VCaP (cell line): ENCODE results near the gene FBN2.

Experiments used
- H3K27ac ChIP-seq: fragments of 450-650 bp; 2 replicates; pipeline ENCODE4 v1.5.1; 2017
- TF ChIP-seq, protein P1 (sequence below): fragments of 450-650 bp; conservative IDR thresholded peaks from 2 replicates; pipeline ENCODE4 v1.5.1; 2017; ENCODE audit warnings: mild to moderate bottlenecking, moderate library complexity

FBN2 gene

GRCh38 chr5:128357226-128357625, 180.8 kb downstream of the FBN2 start:
- no peak overlapping the region for H3K27ac ChIP-seq
- TF ChIP-seq, protein P1, sequence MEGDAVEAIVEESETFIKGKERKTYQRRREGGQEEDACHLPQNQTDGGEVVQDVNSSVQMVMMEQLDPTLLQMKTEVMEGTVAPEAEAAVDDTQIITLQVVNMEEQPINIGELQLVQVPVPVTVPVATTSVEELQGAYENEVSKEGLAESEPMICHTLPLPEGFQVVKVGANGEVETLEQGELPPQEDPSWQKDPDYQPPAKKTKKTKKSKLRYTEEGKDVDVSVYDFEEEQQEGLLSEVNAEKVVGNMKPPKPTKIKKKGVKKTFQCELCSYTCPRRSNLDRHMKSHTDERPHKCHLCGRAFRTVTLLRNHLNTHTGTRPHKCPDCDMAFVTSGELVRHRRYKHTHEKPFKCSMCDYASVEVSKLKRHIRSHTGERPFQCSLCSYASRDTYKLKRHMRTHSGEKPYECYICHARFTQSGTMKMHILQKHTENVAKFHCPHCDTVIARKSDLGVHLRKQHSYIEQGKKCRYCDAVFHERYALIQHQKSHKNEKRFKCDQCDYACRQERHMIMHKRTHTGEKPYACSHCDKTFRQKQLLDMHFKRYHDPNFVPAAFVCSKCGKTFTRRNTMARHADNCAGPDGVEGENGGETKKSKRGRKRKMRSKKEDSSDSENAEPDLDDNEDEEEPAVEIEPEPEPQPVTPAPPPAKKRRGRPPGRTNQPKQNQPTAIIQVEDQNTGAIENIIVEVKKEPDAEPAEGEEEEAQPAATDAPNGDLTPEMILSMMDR, result no peak

- TF ChIP-seq, protein P1, result no peak
- H3K27ac ChIP-seq, result no peak overlapping the region
Observed at GRCh38 chr5:128355961-128356360, 182.1 kb downstream of the FBN2 start.

GRCh38 chr5:128353441-128354107, 184.5 kb downstream of the FBN2 start:
- TF ChIP-seq, protein P1, result no peak
- H3K27ac ChIP-seq, result peak overlapping the region; percentile 59

- H3K27ac ChIP-seq, result no peak overlapping the region
- TF ChIP-seq, protein P1, result no peak
Observed at GRCh38 chr5:128350705-128351104, 187.3 kb downstream of the FBN2 start.

DNA sequence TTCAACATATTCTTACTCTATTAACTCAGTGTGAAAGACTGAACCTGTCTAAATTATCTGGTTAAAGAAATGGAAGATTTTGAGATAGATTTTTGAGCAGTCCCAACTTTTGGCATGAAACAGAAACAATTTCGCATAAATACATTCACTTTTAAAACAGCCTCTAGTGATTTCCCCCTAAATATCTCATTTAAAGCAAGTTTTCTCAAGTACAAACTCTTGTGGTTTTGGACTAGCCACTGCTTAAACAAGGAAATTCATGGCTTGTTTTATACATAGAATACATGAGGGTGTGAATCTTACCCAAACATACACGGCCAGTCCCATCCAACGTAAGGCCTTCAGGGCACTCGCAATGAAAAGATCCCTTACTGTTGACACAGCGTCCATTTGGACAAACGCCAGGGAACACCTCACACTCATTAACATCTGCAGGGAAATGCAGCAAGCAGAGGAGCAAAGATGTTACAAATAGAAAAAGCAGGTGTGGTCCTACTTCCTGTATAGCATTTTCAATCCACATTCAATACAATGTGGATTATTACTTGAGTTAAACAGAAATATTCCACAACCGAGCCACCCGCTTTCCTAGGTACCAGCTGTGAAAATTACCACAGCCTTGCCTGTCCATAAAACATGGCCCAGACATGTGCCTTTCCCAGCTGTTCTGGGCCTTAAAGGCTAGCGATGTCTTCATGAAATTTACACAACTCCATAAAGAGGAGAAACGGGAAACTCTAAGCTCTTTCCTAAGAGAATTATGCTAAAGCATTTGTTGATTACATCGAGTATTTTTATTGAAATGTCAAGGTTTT, 188.8 kb downstream of the FBN2 start:
- no peak overlapping the region for H3K27ac ChIP-seq
- TF ChIP-seq, protein P1, result no peak

GRCh38 chr5:128346038-128346437, 192.0 kb downstream of the FBN2 start:
- TF ChIP-seq, protein P1, result no peak
- H3K27ac ChIP-seq, result no peak overlapping the region

- TF ChIP-seq, protein P1, result no peak
- H3K27ac ChIP-seq, result no peak overlapping the region
Observed at GRCh38 chr5:128345247-128345646, 192.8 kb downstream of the FBN2 start.
